Hindlimb muscle (tissue), 1 donor: ENCODE data around the gene DNAJA3. TPM values are rescaled to one million over a fixed set of nuclear protein-coding genes. Genes with fewer than 3 reads are reported as not detected.

Source experiments
- DNase-seq: peaks from one replicate; pipeline ENCODE4 v3.0.0-alpha.2; 2013
- polyA plus RNA-seq: library from polyadenylated mRNA; unstranded; fragments of 120-200 nt; gene quantifications from one replicate; pipeline ENCODE4 v1.2.1, GENCODE V29; 2013; ENCODE audit not compliant: insufficient read length

DNAJA3 gene
- polyA plus RNA-seq, 1 donor, result 34.9 TPM

DNA sequence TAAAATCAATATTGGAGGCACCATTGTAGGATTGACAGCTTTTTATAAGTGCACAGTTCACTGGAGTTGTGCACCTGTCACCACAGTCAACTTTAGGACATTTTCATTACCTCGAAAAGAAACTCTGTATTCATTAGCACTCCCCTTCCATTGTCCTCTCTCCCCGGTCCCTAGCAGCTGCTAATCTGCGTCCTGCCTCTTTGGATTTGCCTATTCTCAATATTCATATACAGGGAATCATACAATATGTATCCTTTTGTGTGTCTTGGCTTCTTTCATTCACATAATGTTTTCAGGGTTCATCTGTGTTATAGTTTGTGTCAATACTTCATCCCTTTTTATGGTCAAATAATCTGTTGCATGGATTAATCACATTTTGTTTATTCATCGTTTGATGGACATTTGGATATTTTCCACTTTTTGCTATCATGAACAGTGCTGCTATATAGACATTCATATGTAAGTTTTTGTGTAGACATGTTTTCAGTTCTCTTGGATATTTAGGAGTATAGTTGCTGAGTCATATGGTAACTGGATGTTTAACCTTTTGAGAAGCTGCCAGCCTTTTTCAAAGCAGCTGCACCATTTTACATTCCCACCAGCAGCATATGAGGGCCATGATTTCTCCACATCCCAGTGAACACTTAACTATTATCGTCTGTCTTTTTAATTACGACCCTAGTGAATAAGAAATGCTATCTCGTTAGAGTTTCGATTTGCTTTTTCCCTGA is 9.8 kb downstream of the DNAJA3 start:
- no peak for DNase-seq

DNA sequence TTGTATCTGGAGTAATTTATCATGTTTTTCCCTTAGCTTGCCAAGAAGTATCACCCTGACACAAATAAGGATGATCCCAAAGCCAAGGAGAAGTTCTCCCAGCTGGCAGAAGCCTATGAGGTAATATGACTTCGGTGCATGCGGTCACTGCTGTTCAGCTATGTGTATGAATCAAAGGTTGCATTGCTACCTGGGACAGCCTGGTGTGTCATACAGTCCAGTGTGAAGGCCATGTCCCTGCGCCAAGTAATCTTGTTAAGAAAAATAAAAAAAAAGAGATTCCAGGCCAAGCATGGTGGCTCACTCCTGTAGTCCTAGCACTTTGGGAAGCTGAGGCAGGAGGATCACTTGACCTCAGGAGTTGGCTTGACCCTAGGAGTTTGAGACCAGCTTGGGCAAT is 11.7 kb downstream of the DNAJA3 start:
- DNase-seq, result no peak

DNA sequence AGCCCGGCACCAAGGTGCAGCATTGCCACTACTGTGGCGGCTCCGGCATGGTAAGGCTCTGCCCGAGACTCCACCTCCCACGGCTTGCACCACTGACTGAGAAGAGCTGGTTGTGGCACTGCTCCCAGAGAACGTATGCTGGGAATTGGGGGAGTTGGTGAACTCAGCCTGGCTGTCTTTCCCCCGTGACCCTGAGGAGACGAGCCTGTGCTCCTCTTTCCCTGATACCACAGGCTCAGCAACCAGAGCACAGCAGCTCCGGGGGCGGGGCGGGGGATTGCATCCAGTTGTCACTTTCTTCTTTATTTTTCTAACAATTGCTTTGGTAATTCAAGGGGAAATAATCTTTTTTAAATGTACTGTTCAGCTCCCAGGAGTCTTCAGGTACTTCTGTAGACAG is 16.7 kb downstream of the DNAJA3 start:
- DNase-seq, result no peak

DNA sequence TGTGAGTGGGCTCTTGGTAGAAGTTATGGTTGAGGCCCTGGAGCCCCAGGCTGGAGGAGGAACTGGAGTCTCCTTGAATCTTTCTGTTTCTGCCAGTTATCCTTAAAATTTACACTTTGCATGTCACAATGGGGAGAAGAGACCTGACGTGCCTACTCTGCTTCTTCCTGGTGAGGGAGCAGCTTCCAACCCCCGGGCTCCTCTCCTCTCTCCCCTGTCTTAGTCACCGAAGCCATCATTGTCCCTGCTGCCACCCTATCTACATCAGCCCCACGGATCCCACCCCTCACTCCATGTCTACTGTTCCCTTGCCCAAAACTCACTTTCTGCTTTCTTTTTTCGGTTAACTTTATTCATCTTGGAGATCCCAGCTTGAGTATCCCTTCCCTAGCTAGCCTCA is 17.6 kb downstream of the DNAJA3 start:
- DNase-seq, result no peak

DNA sequence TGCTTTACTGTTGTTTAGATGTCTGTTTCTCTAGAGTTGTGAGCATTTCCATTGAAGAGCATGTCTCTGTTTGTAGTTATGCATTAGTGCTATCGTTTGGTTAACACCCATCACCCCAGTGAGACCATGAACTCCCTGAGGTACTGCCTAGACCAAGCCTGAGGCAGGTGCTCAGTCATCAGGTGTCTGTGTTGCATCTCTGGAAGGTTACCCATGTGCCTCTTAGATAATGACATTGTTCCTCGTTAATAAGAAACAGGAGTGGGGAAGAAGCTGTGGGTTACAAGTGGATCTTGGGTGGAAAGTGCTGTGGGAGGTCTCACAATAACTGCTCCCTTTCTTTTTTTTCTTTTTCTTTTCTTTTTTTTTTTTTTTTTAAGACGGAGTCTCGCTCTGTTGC is 18.3 kb downstream of the DNAJA3 start:
- no peak for DNase-seq

DNA sequence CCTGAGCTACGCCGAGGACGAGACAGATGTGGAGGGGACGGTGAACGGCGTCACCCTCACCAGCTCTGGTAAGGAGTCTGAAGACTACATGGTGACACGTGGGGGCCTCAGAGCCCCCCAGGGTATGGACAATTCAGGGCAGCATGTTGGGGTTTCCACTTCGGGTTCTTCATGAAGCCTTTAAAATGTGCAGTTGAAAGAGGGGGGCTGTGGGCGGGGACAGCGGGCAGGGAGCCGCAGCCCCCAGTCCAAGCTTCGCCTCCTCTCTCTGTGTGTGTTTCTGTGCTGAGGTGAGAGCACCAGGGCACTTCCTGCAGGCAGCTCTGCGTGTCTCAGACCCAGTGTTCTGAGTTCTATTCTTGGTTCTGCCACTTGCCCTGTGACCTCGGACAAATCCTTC is 24.8 kb downstream of the DNAJA3 start:
- DNase-seq, result no peak

DNA sequence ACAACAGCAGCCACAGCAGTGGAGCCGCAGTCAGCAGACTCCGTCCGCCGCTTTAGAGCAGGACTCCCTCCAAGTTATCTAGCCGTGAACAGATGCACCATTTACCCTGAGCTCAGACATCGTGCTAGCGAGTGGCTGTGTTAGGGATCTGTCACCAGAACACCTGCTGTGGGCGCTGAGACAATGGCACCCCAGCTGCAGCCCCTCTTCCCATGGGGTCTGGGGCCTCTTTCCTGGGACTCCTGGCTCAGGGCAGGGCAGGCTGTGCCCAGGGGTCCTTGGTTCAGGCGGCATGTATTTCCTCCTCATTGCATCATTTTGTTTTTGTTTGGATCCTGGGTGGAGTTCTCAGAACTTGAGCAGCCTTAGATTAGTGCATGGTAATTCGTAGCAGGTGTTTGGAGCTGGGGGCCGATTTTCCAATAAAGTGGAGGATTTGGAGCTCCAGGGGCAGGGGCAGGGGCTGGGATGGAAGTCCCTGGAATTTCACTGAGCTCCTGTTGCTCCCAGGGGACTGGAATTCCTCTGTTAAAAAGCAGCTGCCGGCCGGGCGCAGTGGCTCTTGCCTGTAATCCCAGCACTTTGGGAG is 25.4 kb downstream of the DNAJA3 start:
- no peak for DNase-seq

DNA sequence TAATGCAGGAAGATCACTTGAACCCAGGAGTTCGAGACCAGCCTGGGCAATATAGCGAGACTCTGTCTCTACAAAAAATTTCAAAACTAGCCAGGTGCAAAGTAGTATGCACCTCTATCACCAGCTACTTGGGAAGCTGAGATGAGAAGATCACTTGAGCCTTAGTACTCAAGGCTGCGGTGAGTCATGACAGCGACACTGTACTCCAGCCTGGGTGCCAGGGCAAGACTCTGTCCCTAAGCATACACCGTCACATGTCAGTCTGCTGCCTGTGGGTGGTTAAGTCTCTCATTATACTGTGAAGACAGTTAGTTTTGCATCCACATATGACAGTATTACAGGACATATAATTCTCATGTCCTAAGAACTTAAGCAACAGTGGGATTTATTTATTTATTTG is 27.0 kb downstream of the DNAJA3 start:
- DNase-seq, result no peak

DNA sequence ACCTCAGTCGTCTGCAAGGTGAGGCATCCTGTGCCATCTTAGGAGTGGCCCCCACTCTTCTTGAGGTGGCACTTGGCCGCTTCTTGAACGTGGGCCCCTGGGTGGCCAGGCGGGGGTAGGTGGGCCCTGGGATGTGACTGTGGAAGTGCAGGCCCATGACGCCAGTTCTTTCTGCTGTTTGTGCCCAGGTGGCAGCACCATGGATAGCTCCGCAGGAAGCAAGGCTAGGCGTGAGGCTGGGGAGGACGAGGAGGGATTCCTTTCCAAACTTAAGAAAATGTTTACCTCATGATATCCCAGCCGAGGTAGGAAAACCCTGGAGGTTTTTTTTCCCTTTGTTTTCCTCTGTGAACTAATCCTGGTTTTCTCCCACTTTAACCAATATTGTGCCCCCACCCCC is 29.0 kb downstream of the DNAJA3 start:
- no peak for DNase-seq

DNA sequence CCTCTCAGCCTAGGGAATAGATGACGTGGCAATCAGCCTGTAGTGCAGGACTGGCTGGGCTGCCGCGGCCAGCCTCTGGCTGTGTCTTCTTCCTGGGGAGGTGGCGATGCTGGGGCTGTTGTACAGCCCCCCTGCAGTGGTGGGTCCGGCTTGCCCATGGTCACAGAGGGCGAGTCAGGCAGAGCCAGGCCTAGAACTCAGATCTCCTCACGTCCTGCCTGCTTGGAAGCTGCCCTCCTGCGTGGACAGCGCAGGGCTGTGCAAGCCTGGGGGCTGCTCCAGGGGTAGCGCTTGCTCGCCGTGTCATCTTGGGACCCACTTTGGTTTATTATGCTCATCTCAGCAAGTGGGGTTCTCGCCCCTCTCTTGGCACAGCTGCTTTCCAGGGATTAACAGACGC is 29.4 kb downstream of the DNAJA3 start:
- DNase-seq, result no peak

DNA sequence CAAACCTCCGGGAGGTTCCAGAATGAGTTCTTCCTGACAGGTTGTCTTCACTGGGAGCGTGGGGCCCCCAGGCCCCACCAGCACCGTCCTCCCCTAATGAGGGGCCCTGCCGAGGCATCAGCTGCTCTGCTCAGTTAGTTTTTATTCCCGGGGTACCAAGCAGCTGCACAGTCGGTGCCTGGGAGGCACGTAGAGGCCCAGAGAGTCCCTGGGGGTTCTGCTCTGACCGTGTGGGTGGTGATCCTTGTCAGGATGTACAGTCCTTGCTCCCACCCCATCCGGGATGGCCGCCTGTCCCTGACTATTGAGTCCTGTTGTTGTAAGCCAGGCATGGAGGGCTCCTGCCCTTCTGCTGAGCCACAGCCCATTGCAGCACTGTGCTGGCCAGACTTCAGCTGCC is 30.3 kb downstream of the DNAJA3 start:
- DNase-seq, result no peak

DNA sequence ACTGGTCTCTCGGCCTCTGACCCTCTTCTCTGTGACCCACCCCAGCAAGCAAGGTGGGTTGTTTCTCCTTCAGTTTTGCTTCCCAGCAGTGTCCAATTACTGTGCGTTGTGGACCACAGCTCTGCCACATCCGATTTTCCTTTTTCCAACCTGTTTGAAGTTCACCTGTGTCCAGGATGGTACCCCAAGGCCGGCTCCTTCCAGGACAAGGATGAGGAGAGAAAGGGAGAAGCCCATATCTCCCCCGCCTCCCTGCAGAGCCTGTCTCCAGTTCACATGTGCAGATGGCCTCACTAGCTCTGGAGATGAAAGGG is 35.2 kb downstream of the DNAJA3 start:
- no peak for DNase-seq

DNA sequence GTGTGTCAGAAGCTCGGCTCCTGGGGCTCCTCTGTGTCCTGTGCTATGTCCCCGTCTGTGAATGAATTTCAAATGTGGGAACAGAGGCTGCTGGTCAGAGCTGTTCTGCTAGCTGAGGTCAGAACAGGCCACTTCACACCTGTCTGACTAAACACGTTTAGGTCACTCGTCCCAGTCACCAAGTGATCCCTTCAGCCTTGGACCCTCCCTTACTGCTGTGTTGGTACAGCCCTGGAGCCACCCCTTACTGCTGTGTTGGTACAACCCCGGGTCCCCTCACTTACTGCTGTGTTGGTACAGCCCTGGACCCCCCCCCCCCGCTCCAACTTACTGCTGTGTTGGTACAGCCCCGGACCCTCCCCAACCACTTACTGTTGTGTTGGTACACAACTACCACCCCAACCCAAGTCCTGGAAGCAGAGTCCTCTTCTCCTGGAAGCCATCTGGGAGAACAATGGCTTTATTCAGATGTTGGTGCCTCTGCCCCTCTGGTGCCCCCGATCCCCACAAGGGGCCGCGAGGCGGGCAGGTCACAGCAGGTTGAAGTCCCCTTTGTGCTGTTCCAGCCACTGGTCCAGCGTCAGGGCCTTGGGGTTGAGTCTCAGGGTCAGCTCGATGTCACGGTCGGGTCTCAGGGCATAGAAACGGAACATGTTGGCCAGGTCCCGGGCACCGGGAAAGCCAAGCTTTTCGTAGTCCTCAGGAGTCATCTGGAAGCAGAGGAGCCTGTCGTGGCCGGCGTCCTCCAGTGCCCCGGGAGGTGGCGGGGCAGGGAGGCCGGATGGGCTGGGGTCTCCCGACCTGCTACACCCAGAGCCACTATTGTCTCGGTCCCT is 35.8 kb downstream of the DNAJA3 start:
- DNase-seq, result no peak

DNA sequence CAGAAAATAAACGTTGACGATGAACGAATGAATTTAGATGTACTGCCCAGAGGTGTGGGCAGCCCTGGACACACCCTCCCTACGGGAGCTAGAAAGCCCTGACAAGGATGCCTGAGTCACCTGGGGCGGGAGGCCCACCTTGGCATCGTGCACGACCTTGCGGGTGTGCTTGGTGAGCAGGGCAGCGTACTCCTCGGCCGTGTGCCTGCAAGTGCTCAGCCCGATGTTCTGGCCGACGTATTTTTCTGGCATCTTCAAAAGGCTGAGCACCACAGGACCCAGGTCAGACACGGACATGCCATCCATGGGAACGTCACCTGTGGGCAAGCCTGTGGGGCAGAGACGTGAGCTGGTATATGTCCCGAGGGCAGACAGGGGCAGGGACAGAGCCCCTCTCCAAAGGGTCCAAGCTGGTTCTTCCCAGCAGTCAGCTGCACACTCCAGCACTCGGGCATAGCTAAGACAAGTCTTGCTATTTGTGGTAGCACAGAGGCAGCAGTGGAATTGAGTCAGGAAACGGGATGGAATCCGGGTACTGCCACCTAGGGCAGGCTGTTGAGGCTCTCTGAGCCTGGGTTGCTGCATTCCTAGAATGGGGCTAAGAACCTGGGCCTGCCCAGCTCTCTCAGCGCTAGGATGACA is 38.0 kb downstream of the DNAJA3 start:
- DNase-seq, result no peak

DNA sequence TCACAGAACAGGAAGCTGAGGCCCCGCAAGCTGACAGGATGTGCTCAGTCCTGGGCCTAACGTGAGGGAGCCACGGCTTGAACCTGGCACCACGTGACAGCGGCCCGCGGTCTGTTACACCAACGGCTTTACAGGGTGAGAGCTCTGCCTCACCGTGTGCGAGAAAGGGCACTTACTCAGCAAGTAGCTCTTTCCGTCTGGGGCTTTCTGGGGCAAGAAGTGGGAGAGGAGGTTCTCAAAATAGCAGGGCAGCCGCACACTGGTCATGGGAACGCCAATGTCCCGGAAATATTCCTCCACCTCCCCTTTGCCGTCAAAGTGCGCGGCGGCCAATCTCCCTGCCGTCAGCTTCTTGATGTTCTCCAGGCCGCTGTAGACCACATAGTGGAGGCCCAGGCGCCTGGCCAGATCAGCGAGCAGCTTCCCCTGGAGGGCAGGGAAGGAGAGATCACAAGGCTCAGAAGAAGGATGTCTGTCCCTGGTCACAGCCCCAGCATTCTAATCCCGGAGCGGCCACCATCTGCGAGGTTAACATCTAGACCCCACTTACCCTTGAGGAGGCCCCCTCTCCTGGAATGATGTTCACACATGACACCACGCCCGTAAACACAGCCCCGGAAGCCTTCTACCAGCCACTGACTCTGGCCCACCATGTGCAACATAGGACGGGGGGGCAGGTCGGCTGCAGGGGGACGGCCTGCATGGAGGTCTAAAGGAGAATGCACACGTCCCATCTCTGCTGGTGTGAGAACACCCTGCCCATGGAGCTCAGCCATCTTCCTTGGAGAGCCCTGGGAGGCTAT is 40.5 kb downstream of the DNAJA3 start:
- no peak for DNase-seq

DNA sequence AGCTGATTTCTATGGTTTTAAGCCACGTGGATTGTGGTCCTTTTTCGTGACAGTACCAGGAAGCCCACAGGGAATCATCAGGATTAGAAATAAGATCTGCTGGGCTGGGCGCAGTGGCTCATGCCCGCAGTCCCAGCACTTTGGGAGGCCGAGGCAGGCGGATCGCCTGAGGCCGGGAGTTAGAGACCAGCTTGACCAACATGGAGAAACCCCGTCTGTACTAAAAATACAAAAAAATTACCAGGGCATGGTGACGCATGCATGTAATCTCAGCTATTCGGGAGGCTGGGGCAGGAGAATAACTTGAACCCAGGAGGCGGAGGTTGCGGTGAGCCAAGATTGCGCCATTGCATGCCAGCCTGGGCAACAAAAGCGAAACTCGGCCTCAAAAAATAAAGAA is 42.2 kb downstream of the DNAJA3 start:
- DNase-seq, result no peak

DNA sequence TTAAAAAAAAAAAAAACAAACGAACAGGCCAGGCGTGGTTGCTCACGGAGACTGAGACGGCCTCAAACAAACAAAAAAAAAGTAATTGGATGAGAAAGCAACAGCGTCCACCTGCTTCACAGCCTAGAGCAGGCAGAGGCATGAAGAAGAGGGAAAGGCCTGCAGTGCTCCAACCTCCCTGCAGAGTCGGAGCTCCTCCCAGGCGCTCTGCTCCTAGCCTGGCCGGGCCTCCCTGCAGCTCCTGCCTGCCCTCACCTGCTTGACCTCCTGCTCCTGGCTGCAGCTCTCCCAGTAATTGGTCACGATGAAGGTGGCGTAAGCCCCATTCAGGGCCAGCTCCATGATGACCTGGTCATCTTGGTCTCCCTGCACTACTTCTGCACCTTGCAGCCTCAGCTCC is 43.3 kb downstream of the DNAJA3 start:
- no peak for DNase-seq

DNA sequence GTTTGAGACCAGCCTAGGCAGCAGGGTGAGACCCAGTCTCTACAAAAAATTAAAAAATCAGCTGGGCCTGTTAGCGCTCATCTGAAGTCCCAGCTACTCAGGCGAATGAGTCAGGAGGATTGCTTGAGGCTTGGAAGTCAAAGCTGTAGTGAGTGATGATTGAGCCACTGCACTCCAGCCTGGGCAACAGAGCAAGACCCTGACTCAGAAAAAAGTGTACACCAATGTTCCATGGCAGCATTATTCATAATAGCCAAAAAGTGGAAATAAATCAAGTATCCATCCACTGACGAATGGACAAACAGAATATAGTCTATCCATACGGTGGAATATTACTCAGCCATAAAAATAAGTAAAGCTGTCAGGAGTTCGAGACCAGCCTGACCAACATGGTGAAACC is 46.2 kb downstream of the DNAJA3 start:
- DNase-seq, result no peak

DNA sequence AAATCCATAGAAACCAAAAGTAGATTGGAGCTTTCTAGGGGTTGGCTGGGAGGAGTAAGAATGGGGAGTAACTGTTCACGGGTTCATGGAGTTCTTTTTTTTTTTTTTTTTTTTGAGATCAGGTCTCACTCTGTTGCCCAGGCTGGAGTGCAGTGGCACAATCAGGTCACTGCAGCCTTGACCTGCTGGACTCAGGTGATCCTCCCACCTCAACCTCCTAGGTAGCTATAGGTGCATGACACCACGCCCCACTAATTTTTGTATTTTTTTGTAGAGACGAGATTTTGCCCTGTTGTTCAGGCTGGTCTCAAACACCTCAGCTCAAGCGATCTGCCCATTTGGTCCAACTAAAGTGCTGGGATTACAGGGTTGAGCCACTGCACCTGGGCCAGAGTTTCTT is 47.2 kb downstream of the DNAJA3 start:
- DNase-seq, result no peak

DNA sequence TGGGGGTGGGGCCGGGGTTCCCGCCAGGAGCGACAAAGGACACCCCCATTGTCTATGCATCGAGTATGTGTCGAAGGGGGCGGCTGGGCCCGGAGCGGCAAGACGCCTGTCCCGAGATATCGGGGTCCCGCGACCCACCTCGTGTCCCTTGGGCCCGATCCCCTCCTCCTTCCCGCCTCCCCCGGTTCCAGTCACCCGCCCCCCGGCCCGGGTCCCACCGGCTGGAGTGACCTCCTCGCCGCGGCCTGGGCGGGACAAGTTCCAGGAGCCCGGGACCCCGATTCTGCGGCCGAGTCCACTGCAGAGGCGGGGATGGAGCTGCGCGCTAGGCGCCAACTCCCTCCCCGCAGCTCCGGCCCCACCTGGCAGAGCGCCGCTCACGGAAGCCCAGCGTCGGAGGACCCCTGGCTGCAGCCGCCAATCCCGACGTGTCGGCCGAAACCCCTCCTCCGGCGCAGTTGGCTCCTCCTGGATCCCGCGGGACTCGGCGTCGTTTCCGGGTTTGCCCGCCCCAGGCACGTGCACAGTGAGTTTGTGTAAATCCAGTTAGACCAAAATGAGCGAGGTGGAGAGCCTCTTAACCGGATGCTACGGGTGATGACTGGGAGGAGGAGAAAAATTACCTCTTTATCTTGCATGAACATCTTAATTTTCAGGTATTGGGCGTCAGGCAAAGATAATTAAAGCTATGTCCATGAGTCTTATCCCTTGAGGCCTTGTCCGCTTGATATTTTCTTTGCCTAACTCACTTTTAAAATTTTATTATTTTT is 48.7 kb downstream of the DNAJA3 start, which contains the start of gene NMRAL1:
NMRAL1 (minus strand) TSS at position 434 of the 770 bp plus-strand sequence. CDS start 493 bp downstream, outside the sequence.
- DNase-seq, result peak; percentile 95
